GM18870 (cell line): ENCODE measurements around the gene HAVCR2.

Experiments used
- ATAC-seq: cut with Tn5 transposase; IDR thresholded peaks from one replicate; pipeline ENCODE4 v1.9.1; 2021; ENCODE audit warnings: moderate library complexity; ENCODE audit not compliant: unreplicated experiment

The HAVCR2 gene

DNA sequence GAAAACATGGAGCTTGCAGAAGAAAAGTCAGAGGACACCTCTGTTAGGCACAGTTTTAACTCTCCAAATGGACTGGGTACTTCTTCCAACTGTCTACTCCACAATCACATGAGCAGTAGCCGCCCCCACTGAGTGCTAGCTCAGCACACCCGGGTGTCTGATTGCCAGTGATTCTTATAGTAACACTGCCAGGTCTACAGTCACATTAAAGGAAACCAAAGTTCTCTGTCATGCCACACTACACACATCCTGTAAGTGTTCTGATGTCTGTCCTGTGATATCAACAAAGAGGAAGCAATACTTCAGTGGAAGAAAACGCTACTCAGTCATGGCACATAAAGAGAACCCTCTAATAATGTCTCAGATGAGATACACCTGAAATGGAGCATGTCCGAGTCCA is at the start of gene HAVCR2:
TSS of gene HAVCR2 (minus strand) at position 69 of the 400 bp plus-strand sequence. CDS start at position 8, 61 bp downstream.
- ATAC-seq, result peak; percentile 84

DNA sequence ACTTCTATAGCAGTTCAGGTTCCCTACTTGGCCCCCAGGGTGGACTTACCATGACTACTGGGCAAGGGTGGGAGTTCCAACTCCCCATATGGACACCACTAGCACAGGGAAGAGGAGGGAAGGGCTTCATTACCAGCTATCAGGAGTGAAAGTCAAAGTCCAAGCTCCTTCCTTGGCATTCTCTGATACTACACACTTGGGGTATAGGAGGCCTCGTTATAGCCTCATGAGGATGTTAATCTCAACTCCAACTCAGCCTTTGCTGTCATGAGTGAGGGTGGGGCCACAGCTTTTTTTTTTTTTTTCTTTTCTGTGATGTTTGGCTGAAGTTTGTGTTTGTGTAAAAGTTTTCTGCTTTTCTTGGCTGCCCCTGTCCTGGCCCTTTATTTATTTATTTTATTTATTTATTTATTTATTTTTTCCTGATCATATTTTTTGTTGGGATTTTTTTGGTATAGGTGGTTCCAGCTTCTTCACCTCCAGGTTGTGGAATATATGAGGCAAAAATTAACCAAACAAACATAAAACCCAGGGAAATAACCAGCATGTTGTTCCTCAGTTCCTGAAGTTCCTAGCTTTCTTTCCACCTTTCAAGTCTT is 48.5 kb upstream of the HAVCR2 start:
- ATAC-seq, result no peak

DNA sequence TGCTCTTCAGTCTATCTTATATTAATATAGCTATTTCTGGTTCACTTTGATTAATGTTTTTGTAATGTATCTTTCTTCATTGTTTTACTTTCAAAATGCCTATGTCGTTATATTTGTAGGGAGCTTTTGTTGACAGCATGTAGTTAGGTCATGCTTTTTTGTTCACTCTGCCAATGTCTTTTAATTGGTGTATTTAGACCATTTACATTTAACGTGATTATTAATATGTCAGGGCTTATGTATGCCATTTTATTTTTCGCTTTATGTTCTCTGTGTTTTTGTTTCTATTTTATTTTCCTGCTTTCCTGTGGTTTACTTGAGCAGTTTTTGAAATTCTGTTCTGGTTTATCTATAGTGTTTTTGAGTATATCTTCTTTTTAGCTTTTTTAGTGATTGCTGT is 46.5 kb upstream of the HAVCR2 start:
- ATAC-seq, result no peak

DNA sequence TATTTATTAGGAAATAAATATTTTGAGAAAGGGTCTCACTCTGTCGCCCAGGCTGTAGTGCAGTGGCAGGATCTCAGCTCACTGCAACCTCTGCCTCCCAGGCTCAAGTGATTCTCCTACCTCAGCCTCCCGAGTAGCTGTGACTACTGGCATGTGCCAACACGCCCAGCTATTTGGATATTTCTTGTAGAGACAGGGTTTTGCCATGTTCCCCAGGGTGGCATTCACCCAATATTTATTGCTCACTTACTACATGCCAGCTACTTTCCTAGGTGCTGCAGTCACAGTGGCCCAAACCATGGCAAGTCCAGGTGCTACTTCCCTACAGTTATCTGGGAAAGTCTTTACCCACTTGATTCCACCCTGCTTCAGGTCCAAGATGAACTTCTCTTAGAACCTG is 42.2 kb upstream of the HAVCR2 start:
- no peak for ATAC-seq

DNA sequence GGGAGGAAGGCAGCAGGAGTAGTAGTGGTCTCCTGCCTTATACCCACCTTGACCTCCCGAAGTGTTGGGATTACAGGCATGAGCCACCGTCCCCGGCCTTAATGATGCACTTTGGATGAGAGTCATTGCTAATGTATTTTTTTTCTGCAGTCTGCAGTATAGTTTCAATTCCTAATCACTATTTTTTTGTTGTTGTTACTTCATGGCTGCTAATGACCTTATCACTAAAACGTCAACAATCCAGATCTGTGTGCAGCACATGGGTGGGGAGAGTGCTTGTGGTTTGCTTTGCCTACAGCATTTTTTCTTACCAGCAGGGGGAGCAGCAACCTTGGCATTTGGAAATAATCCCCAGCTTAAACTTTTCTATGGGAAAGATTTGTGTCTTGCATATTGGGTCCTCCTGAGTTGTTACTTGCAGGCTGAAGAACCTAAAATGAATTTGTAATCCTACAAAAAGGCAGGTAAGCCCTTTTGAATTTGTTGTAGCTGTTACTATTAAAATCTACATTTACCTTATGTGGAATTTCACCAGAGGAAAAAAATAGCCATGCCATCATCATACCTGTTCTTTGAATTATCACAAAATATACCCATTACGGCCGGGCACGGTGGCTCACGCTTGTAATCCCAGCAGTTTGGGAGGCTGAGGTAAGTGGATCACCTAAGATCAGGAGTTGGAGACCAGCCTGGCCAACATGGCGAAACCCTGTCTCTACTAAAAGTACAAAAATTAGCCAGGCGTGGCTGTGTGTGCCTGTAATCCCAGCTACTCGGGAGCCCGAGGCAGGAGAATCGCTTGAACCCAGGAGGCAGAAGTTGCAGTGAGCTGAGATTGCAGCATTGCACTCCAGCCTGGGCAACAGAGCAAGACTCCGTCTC is 40.1 kb upstream of the HAVCR2 start:
- peak; percentile 58 for ATAC-seq

DNA sequence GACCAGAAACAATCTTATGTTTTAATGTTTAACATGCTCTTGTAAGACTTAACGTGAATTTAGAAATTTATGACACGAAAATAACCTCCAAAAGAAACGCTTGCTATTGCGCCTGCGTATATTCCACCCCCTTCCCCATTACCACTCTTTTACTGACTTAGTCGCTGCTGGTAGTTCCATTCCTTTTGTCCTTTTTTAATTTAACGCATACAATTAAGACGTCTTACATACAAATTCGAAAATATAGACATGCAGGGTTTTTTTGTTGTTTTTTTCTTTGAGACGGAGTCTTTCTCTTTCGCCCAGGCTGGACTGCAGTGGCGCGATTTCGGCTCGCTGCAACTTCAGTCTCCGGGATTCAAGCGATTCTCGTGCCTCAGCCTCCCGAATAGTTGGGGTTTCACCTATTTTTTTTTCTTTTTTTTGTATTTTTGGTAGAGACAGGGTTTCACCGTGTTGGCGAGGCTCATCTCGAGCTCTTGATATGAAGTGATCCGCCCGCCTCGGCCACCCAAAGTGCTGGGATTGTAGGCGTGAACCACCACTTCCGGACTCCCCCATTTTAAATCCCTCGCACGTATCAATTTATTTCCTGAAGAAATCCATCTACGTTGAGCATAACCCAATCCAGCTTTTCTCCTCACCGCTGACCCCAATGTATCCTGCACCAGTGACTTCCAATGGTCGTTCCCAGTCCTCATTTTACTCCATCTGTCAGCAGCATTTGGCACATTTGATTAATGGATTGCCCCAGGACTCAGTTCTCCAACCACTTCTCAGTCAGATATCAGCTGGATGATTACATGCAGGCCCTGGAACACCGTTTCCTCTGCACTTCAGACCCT is 34.5 kb upstream of the HAVCR2 start:
- peak; percentile 43 for ATAC-seq

DNA sequence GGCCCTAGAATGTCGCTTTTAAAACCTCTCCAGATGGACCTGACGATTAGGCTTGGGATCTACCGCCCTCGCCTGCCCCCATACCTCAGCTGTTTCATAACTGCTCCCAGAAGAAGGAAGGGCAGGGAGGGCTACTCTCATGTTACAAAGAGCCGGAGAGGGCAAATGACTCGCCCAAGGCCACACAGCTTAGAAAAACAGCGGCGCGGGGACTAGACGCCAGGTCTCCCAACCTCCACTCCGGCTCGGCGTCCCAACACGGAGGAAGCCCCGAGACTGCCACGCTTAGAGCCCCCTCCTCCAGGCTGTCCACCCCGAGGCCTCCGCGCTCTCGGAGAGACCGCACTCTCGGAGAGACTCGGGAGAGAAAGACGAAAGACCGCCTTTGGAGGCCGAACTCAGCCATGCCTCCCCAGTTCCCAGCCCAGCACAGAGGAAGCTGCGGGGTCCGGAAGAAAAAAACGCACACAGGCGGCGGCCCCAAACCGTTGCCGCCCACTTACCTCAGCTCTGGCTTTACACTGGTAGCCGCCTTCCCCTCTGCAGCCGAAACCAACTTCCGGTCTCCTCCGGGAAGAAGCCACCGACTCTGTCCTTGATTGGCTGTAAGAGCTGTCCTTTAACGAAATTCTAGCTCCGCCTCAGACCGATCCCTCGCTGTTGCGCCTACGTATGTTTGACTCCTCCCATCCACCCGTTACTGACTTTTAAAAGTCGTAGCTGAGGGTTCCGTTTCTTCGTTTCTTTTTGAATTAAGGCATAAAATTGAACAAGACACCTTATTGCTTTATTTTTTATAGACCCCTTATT is 33.7 kb upstream of the HAVCR2 start, which contains the start of gene MED7:
TSS of gene MED7 (minus strand) at position 549 of the 810 bp plus-strand sequence. CDS start 3,434 bp downstream, outside the sequence.
- ATAC-seq, result peak; percentile 98

DNA sequence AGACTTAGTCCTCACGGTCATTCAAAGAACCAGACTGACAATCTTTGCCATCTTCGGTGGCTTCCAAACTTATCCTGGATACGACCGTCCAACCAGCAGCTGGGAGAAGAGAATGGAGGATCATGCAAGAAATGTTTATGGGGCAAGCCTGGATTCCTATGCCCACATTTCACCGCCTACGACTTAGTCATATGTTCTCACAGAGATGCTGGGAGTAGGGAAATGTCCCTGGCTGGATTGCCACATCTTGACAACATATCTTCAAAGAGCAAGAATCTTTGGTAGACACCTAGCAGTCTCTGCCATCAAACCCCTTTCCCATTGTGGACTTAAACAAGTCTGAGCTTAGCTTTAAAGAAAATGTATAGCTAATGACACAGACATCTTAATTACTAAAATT is 28.8 kb upstream of the HAVCR2 start:
- ATAC-seq, result no peak

DNA sequence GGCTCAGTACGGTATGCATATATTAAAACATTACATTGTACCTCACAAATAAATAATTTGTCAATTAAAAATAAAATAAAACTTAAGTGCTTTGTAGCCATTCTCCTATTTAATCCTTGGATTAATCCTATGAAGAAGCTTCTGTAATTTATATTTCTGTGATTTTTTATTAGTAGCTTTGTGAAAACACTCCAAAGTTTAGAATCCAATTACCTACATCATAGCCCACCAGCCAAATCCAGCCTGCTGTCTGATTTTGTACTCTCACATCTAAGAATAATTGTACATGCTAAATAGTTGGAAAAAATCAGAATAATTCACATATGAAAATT is 23.4 kb upstream of the HAVCR2 start:
- no peak for ATAC-seq

DNA sequence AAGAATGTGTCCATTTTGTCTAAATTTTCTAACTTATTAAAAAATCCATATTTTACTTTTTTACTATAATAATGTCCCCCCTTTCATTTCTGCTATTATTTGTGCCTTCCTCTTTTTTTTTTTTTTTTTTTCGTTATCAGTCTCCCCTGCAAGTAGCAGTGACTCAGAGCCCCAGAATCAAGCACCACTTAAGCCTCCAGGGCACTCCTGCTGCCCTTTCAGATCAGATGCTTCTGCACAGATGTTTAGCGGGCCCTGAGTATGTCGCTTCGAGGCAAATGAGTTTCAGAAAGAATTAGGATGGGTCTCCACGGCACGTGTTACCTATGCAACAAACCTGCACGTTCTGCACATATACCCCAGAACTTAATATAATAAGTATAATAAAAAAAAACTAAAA is 22.1 kb upstream of the HAVCR2 start:
- no peak for ATAC-seq

DNA sequence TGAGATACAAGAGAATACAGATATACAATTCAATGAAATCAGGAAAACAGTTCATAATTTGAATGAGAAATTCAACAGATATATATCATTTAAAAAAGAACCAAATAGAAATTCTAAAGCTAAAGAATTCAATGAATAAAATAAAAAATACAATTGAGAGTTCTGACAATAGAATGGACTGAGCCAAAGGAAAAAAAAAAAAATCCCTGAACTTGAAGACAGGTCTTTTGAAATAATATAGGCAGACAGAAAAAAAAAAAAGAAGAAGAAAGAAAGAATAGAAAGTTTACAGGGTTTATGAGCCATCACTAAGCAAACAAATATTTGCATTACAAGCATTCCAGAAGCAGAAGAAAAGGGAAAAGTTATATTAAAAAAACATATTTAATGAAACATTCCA is 12.9 kb upstream of the HAVCR2 start:
- ATAC-seq, result no peak

DNA sequence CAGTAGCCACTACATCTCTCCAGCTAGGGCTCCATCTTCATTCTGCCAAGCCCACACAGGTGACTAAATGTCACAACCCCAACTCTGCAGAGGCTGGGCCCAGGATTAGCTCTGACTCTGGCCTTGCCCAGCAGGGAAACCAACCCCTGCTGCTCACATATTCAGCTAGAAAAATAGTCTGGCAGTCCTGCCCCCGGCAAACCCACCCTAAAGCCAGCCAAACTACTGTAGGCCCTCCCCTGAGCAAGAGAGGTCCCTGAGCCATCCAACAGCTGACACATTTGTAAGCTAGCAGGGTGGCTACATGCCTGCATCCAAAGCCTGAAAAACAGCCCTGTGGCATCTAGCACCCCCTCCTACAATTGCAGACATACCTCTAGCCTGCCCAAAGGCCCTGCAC is 11.3 kb upstream of the HAVCR2 start:
- no peak for ATAC-seq

DNA sequence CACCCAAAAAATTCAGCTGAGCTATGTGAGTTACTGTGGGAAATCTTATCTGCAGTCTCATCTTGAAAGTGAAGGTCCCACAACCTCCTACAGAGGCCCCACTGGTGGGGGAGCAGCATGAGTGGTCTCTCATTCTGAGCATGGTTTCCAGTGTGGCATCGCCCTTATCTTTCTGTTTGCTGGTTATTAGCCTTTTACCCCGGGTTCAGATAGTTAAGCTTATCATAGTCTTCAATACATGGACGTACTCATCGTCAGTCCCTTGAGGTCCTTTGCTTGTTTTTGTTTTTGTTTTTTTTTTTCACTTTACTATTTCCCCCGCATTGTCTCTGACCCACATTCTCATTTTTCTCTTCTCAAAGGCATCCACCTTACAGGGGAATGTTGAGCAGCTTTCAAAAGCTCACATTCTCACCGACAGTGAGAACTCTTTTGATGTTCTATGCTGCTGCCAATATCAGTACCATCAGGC is 7.7 kb upstream of the HAVCR2 start:
- peak; percentile 74 for ATAC-seq

DNA sequence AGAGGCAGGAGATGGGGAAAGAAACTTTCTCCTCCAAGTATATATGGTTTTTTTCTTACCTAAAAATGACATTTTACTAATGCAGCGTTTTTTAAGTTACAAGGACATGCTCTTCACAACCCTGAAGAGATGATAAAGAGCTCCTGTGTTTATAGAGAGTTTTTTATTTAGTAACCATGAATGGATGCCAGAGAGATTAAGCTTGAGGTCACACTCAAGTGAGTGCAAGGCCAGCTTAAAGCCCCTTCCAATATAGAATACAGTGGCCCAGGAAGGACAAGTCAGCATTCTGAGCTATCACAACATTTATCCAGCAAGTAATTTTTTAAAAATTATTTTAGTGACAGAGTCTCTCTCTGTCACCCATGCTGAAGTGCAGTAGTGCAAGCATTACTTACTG is 6.7 kb upstream of the HAVCR2 start:
- ATAC-seq, result no peak

DNA sequence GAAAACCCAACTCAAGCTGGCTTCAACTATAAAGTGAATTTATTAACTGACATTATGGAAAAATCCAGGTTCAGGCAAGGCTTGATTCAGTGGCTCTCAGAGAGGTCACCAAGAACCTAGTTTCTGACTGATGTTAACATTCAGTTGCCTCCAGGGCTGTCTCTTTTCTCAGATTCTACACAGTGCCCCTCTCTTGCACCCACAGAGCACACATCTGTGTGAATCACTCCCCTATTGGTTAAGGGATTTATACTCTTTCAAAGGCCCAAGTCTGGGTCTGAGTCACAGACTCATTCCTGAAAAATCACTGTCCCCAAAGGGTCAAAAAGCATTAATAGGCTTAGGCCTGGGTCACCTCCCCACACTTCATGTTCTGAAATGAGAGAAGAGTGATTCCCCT is 6.2 kb upstream of the HAVCR2 start:
- no peak for ATAC-seq

DNA sequence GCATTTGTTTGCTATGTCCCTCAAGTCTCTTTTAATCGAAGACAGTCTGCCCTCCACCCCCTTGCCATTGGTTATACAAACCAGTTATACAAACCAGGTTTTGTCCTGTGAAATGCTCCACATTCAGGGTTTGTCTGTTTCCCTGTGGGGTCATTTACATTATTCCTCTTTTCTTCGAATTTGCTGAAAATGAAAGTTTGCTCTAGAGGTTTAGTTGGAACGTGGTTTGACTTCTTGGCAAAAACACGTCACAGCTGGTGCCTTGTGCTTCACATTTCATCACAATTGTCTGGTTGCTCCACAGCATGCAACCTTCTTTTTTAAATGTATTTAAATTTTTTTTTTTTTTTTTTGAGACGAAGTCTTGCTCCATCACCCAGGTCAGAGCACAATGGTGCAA is 4.2 kb upstream of the HAVCR2 start:
- no peak for ATAC-seq

DNA sequence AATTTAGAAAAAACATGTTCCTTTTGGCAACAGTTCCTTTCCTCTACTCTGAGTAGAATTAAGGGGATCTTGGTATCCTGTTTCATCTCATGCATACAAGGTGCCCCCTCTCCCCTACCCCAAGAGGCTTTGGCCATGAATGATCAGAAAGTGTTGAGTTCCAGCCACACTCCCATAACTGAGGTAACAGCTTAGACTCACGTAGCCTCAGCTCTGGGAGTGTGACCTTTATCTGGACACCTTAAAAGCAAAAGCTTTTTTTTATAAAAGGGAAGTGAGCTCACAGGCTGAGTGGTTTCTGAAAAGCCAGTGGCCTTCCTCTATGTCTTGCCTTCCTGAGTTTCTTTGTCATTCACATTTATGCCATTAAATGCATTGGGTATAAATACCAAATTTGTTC is 900 bp upstream of the HAVCR2 start:
- ATAC-seq, result peak; percentile 68

DNA sequence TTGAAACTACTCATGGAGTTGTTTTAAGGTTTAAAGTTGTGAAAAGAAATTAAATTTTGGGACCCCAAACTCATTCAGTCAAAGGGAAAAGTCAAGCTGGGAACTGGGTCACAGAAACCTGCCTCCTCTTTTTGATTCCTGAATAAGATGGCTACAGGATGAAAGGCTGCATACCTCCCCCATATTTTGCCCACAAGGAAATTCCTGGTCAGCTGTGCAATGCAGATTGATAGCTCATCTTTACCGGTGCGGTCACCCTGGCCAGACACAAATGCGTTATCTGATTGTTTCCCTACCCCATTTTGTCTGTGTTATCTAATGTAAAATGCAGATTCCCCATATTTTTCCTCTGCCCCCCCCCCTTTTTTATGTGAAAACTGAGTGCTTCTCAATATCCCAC is 1.3 kb downstream of the HAVCR2 start:
- ATAC-seq, result no peak

DNA sequence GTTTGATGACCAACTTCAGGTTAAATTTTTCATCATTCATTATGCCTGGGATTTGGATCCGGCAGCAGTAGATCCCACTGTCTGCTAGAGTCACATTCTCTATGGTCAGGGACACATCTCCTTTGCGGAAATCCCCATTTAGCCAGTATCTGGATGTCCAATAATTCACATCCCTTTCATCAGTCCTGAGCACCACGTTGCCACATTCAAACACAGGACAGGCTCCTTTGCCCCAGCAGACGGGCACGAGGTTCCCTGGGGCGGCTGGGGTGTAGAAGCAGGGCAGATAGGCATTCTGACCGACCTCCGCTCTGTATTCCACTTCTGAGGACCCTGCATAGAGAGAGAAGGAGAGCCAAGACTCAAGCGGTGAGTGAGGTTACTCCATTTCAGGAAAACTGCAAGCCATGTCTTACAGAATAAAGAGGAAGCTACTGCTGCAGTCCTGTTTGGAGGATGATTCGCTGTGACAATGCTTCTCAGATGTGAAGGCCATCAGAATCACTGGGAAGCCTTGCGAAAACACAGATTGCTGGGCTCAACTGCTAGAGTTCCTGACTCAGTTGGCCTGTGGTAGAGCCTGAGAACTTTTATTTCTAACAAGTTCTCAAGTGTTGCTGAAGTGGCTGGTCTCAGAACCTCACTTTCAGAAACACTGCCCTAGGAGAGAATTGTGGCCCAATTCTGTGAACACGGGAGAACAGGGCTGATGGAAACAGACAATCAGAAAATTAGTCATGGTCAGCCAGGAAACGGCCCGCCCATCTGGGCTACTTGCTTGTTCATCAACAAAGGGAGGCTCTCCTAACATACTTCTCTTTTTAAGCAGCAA is 2.0 kb downstream of the HAVCR2 start:
- ATAC-seq, result no peak
